Measurements from ENCODE around the gene SLC25A29. TPM values are rescaled to one million over a fixed set of nuclear protein-coding genes. Genes with fewer than 3 reads are reported as not detected.

The SLC25A29 gene
- total and polyA plus RNA-seq, 8 donors: 9.0 to 174 (median 28.2) TPM

Small RNA genes within 50 kb of the gene (small RNA-seq; reads per million reads assigned to genes)
- gene MIR345: 6.2 to 34.4 (median 17.4) reads per million in 4 donors
- gene RN7SL523P: 0 reads per million in 4 donors

Other genes with a start within 250 kb of the SLC25A29 start
- gene EVL, start 241.0 kb downstream of the SLC25A29 start, total RNA-seq: 100 to 1,000 TPM in 1 of 5 donors, 10 to 100 TPM in 4; 23.3 to 111 (median 32.6) TPM
- gene EVL, start 241.0 kb downstream of the SLC25A29 start, polyA plus RNA-seq: 10 to 100 TPM; 35.7 to 64.9 (median 43.7) TPM
- gene DEGS2, start 146.8 kb downstream of the SLC25A29 start, total RNA-seq: 10 to 100 TPM in 4 of 5 donors, 1 to 10 TPM in 1; 1.2 to 53.0 (median 25.0) TPM
- 1 to 10 TPM; 4.3 to 8.6 (median 7.7) TPM for gene DEGS2, start 146.8 kb downstream of the SLC25A29 start, polyA plus RNA-seq
- 10 to 100 TPM; 33.0 to 68.1 (median 57.8) TPM for gene YY1, start 67.3 kb downstream of the SLC25A29 start, total RNA-seq
- 10 to 100 TPM; 23.0 to 27.0 (median 26.3) TPM for gene YY1, start 67.3 kb downstream of the SLC25A29 start, polyA plus RNA-seq
- under 1 TPM in 1 of 5 donors, not detected in 4; 0.73 TPM for gene SLC25A47, start 16.9 kb upstream of the SLC25A29 start, total RNA-seq
- not detected for gene SLC25A47, start 16.9 kb upstream of the SLC25A29 start, polyA plus RNA-seq
- 10 to 100 TPM in 1 of 5 donors, 1 to 10 TPM in 4; 1.3 to 10.5 (median 8.7) TPM for gene WDR25, start 70.0 kb upstream of the SLC25A29 start, total RNA-seq
- gene WDR25, start 70.0 kb upstream of the SLC25A29 start, polyA plus RNA-seq: 10 to 100 TPM in 1 of 3 donors, 1 to 10 TPM in 2; 5.3 to 13.6 (median 8.3) TPM

Data from stomach (tissue), 8 donors.